NB4 (cell line): Measurements from ENCODE around the gene ATP6V1G3.

Source experiments
- CTCF ChIP-seq: IDR thresholded peaks from one replicate; pipeline ENCODE4 v1.5.1; 2012; ENCODE audit warnings: low read depth, low read length
- MYC ChIP-seq: IDR thresholded peaks from 2 replicates; pipeline ENCODE4 v1.6.1; 2011; ENCODE audit warnings: low read depth, low read length

DNA sequence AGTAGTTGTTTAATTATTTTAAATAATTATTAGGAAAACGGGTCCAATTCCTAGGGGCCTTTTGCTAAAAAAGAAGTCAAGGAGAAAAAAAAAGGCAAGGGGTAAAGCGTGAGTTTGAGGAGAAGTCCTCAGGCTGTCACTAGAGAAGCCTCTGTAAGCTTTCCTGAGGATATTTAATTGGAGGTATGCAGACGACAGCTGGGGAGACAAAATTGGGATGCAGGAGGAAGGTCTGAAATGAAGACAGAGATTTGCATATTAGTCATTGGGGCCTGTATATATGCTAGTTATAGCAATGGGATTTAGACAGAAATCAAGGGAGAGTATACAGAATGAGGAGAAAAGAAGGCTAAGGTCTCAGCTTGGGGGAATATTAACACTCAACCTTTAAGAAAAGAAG lies 8.6 kb downstream of the ATP6V1G3 start:
- TF ChIP-seq CTCF (no peak), MYC (no peak)
